OCI-LY3 (cell line): ENCODE results near the gene TUBB.

ENCODE experiments used
- CTCF ChIP-seq: fragments of 200-600, 300-600 bp; sonication (generic); IDR thresholded peaks from 2 replicates; pipeline ENCODE4 v1.5.1; 2014; ENCODE audit warnings: antibody characterized with exemption, low read length, low read depth
- EZH2phosphoT487 ChIP-seq: fragments of 200-600 bp; shearing (Covaris generic); IDR thresholded peaks from 2 replicates; pipeline ENCODE4 v1.6.1; 2018; ENCODE audit warnings: antibody characterized with exemption, mixed run types, low read depth

- no peak for TF ChIP-seq CTCF
- TF ChIP-seq EZH2phosphoT487 = no peak
Observed at GRCh38 chr6:30703821-30704220, 16.3 kb upstream of the TUBB start.
